PFSK-1 (cell line): ENCODE results near the gene CCIN.

ENCODE experiments used
- POLR2AphosphoS5 ChIP-seq: IDR thresholded peaks from 2 replicates; pipeline ENCODE4 v1.6.1; 2012; ENCODE audit warnings: low read depth, mild to moderate bottlenecking, control low read depth, low read length, moderate library complexity
- REST ChIP-seq, 2 experiments: IDR thresholded peaks; 2 replicates each; pipeline versions ENCODE4 v1.6.1 to v1.8.0; 2011 to 2012; ENCODE audit warnings: low read depth in 2 of 2, low read length in 2 of 2, control low read depth in 1 of 2, inconsistent platforms in 1 of 2, mild to moderate bottlenecking in 1 of 2, moderate library complexity in 1 of 2; ENCODE audit not compliant: insufficient read depth in 1 of 2

- TF ChIP-seq REST (IDR thresholded peaks at IDR 0.05; ENCODE audit: insufficient read depth in 1 of 2, low read depth in 2 of 2, low read length in 2 of 2) (no peak), POLR2AphosphoS5 (no peak)
These were observed 30.3 kb upstream of the CCIN start for GRCh38 chr9:36138901-36139300.
